NCI-H146 treated with DMSO at 0.1 percent for 48 hours (cell line): ENCODE results near the gene LSS.
"Not testable (repeated sequence)": the region's sequence is repeated elsewhere in the genome, so short reads cannot be mapped to it uniquely, and the experiment has no call there.

Experiments
- DNase-seq: peaks from one replicate; lab custom pipeline; 2025; ENCODE audit not compliant: unreplicated experiment; lab: John Stamatoyannopoulos, UW

LSS gene

DNA sequence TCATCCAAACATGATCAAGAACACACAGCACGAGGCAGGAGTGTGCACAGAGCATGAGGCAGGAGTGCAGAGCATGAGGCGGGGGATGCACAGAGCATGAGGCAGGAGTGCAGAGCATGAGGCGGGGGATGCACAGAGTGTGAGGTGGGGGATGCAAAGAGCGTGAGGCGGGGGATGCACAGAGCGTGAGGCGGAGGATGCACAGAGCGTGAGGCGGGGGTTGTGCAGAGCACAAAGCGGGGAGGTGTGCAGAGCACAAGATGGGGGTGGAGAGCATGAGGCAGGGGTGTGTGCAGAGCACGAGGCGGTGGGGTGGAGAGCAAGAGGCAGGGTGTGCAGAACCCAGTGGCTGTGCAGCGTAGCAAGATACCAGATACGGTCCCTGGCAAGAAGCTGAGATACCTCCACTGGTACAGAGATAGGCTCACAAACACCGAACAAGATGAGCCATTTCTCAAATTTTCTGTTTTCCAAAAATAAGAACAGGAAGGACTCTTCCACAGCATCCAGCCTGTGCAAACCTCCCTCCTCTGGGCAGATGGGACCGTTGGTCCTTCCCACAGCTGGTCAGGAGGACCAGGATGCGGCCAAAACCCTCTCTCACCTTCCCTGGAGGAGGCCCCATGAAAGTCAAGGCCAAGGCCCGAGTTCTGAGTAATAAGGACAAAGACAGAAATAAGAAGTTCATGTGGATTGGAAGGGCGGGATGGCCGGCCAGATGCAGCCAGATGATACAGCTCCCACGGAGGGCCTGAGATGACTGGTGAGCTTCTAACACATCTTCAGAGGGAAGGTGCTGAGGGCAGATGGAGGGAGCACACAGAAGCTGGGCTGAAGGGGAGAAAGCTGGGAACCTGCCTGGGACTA, 56.3 kb downstream of the LSS start:
- no peak for DNase-seq

DNA sequence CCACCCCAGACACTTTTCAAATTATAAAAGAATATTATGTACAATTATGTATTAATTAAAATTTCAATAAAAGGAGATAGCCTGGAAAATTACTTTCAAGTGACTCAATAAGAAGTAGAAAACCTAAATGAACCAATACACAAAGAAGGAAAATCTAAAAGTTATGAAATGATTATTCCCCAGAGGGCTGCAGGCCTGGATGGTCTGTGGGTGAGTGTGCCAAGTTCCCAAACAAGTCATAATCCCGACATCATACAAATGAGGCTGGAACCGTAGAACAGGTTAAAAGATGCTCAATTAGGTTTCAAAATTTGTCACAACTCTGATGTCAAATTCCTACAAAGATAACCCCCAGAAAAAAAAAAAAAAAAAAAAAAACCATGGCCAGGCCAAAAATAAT, 57.0 kb downstream of the LSS start:
- DNase-seq: no peak

DNA sequence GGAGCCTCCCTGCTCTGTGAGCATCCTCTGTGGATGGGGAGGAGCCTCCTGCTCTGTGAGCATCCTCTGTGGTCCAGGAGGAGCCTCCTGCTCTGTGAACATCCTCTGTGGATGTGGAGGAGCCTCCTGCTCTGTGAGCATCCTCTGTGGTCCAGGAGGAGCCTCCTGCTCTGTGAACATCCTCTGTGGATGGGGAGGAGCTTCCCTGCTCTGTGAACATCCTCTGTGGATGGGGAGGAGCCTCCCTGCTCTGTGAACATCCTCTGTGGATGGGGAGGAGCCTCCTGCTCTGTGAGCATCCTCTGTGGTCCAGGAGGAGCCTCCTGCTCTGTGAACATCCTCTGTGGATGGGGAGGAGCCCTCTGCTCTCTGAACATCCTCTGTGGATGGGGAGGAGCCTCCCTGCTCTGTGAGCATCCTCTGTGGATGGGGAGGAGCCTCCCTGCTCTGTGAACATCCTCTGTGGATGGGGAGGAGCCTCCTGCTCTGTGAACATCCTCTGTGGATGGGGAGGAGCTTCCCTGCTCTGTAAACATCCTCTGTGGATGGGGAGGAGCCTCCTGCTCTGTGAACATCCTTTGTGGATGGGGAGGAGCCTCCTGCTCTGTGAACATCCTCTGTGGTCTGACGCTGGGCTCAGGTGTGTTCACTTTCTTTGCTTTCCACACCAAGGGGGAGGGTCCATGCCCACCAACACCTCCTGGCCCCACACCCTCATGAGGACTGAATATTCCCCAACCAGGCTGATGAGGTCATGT, 58.0 kb downstream of the LSS start:
- not testable (repeated sequence) for DNase-seq

DNA sequence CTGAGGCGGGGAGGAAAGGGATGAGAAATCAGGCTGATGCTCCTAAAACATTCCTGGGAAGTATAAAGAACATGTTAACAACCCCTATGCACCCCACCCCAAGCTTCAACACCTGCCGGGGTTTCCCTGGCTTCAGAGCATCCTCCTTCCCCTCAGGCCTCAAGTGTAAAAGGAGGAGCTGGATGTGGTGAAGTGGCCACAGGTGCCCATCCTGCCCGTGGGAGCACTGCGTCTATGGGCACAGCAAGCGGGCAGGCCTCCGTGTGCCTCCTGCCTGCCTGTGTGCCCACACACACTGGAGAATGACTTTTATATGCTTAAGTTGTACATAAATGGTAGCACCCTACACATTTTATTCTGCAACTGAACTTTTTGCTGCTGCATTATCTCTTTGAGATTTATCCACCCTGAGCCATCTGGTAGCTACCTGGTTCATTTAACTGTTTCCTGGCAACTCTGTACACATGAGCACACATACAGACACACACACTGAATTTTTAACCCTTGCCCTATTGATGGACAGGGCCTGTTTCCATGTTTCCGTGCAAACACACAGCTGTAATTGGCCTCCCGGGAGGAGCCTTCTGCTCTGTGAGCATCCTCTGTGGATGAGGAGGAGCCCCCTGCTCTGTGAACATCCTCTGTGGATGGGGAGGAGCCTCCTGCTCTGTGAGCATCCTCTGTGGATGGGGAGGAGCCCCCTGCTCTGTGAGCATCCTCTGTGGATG, 59.8 kb downstream of the LSS start:
- DNase-seq: no peak

DNA sequence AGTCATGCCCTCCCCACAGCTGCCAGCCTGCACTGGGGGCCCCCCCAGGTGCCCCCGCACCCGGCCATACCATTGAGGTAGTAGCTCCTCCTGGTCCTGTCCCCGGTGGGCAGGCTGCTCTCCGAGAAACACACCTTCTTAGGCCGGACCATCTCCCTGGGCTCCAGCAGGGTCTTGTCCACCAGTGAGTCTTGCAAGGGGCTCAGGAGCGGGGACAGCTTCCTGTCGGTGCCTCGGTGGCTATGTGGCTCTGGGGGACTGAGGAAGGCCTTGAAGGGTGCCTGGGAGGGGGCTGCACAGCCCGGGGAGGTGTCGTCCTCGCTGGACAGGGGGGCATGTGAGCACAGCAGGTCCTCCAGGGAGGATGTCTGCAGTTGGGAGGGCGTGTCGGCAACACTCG, 60.3 kb downstream of the LSS start:
- no peak for DNase-seq

DNA sequence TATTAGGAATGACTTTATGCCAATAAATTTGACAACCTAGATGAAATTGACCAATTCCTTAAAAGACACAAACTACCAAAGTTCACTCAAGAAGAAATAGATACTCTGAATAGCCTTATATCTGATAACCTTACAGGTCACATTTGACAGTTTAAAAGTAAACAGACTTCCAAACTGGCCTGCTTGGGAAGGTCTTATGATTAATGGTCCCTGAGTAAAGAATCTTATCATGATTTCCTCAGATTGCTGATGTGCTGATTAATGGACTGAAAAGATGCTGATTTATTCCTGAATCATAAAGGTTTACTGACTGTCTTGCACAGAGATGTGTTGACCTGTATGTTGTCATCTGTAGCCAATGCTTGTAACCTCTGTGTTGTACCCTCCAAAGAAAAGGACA, 63.5 kb downstream of the LSS start:
- DNase-seq: no peak

DNA sequence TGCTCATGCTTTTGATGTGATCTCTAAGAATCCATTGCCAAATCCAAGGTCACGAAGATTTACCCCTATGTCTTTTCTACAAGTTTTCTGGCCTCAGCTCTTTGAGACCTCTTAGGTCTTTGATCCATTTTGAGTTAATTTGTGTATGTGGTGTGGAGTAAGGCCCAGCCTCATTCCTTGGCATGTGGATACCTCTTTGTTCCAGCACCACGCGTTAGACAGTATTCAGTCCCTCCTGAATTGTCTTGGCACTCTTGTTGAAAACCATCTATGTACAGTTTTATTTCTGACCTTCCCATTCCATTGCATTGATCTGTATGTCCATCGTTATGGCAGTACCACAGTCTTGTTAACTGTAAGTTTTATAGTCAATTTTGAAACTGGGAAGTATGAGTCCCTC, 65.2 kb downstream of the LSS start:
- DNase-seq: no peak

DNA sequence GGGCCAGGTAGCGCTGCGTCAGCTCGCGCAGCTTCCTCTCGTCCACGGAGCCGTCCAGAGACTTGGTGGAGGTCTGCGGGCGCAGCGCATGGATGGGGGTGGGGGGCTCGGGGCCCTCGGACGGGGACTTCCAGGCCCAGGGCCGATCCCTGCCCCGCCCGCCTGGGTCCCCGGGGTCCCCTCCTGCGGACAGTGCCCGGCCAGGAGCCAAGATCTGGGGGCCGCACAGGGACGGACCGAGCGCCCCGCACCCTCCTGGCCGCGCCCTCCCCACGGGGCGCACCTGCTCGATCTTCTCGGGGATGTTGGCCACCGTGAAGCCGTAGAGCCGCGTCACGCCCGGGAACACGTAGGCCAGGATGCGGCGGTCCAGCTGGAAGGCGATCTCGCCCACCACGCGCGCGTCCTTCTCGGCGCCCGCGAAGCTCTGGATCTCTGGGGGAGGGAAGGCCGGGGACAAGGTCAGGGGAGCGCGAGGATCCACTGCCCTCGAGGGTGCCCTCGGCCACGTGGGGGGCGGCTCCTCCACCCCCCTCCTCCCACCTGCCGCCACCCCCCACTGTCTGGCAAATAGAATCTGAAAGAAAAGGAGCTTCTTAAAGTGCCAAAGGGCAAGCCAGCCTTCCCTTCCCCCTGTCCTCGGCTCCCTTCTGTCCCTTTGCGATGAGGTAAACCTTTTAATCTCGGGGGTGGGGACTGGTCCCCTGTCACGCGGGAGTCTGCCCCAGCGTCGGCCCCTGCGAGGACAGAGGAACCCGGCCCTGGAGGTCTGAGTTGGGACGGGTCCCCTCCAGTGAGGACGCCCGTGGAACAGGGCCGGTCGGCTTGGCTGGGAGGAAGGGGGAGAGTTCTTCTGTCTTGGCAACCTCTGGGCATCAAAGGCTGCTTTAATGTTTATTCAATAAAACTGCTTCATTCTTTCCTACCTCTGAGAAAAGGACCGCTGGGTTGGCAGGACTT, 66.7 kb downstream of the LSS start:
- DNase-seq: no peak

DNA sequence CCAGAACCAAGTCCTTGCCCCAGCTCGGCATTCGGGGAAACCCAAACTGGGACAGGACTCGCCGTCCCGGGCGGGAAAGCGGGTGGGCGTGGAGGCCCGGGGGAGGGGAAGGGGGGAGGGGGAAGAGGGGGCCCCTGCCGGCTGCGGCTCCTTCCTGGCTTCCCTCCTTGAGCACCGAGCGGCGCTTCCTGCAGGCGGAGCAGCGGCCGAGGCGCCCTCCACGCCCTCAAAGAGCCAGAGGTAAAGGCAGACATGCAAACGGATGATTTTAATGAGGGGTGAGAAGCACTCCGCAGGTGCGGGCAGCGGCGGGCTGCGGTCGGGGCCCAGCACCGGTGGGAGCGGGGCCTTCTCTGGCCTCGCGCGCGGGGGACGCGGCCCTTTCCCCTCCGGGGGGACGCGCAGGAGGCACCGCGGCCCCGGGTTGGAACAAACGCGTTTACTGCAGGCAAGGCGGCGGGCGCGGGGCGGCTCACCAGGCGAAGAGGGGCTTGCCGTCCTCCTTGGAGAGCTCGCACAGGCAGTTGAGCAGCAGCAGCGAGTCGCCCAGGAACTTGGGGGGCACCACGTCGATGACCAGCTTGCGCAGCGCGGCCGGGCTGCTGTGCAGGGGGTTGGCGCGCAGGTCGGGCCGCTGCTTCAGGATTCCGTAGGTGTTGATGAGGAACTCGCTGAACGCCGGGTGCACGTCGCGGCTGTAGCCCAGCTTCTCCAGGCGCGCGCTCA, 67.5 kb downstream of the LSS start:
- no peak for DNase-seq

DNA sequence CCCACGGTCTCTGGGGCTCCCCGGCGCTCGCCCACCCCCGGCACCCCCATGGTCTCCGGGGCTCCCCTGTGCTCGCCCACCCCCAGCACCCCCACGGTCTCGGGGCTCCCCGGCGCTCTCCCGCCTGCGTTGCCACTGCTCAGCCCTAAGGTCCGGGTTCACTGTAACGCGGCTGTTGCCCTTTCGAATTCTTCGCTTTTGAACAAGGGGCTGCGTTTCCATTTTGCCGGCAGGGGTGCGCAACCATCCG, 68.0 kb downstream of the LSS start:
- DNase-seq: no peak

DNA sequence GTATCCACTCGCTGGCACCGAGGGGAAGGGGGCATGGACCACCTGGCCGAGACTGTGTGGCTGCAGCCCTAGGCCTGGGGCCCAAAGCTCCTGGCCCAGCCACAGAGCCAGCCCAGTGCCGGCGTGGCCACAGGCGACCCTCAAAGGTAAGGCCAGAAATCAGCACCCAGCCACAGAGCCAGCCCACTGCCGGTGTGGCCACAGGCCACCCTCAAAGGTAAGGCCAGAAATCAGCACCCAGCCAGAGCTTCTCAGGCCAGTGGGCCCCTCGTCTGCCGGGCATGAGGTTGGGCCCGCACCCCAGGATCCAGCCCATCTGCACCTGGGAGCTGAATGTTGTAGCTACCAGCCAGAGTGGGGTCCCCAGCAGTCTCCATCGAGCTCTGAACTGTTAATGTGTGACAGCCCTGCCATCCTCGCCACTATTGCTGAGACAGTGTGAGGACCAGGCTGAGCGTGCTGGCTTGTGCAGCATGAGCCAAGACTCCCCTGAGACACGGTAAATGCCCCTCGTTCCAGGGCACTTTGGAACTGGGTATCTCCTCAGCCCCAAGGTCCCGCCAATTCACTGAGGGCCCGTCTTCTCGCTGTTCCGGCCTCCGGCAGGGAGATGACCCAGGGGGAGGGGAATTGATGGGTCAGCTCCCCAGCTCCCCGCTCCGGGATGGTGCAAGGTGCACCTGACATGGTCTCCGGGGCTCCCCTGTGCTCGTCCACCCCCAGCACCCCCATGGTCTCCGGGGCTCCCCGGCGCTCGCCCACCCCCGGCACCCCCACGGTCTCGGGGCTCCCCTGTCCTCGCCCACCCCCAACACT, 68.5 kb downstream of the LSS start:
- DNase-seq: no peak

DNA sequence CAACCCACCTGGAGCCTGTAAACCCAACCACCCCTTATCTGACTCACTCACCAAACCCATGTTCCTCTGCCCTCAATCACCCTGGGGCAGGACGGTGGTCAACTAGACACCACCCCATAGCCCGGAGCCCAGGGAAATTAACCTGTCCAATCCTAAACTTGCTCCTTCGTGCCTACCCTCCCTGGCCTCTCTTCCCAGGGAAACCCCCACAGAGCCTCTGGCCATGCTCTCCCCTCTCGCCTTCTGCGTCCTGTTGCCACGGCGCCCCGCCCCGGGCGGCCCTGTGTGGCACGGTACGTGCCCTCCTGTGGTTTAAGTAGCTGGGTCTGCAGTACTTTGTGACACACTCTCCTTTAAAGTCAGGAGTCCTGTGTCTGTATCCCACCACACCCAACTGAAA, 69.2 kb downstream of the LSS start:
- no peak for DNase-seq

DNA sequence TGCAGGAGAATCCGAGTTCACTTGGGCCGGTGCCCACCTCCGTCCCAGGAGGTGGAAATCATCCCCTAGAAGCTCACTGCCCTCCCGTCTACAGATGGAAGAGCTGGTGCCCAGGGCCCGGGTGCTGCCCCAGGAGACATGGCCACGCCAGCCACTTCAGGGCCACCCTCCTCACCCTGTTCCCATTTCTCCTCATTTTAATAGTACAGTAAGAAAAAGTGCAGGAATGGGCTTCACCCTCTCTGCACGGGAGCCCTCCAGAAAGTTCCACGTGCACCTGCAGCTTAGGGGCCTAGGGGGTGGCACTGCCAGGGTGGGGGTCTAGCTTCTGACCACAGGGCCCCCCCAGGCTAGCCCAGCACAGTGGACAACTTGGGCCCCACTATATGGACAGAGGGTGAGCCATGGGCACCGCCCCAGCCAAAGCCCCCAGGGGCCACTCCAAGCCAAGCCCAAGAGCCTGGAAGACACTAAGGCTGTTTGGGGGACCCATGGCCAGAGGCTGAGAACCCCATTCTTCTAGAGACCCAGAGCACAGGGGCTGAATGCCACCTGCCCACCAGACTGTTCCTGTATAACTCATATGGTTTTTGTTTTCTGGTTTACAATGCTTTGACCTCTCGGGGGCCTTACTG, 69.8 kb downstream of the LSS start:
- DNase-seq: no peak

DNA sequence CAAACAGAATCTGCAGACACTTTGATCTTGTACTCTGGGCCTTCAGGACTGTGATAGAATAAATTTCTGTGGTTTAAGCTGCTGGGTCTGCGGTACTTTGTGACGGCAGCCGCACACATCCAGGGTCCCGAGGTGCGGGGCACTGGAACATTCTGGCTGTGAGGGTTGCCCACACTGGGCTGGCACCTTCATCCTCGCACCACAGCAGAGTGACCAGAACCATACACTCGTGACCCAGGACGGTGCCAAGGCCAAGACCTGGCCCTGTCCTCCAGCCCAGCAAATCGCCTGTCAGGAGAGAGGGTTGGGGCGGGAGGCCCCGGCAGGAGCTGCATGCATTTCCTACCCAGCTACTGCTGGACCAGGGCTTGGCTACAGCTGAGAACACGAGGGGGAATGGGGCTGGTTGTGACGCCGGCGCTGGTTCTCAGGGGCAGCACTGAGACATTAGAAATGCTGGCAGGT, 70.6 kb downstream of the LSS start:
- DNase-seq: no peak

DNA sequence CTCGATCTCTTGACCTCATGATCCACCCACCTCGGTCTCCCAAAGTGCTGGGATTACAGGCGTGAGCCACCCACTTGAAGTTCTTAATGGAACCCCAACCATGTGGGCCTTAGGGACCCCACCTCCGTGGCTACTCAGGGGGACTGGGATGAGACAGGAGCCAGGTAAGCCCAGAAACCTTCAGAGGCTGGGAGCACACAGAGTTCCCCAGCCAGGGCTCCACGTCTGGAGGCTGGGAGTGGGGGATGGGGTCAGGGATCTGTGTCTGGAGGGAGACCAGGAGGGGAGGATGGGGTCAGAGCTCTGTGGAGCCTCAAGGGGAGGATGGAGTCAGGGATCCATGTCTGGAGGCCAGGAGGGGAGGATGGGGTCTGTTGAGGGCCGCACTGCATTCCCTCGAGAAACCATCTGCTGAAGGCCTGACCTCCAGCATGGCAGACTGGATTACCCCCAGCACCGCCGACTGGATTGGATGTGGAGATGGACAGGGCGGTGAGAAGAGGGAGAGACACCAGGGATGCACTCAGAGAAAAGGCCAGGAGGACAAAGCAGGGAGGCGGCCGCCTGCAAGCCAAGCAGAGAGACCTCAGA, 71.1 kb downstream of the LSS start:
- DNase-seq: no peak

DNA sequence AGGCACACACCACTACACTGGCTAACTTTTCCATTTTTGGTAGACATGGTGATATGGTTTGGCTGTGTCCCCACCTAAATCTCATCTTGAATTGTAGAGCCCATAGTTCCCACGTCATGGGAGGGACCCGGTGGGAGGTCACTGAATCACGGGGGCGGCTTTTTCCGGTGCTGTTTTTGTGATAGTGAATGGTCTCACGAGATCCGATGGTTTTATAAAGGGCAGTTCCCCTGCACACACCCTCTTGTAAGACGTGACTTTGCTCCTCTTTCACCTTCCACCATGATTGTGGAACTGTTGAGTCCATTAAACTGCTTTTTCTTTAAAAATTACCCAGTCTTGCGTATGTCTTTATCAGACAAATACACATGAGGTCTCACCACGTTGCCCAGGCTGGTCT, 71.9 kb downstream of the LSS start:
- no peak for DNase-seq

DNA sequence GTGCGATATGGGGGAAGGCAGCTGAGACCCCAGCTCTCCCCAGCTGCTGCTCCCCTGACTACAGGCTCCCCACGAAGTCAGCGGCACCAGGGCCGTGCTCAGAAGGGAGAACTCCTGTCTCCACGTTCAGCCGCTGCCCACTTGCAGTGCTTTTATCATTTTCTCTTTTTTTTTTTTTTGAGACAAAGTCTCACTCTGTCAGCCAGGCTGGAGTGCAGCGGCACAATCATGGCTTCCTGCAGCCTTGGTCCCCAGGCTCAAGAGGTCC, 72.3 kb downstream of the LSS start:
- no peak for DNase-seq

DNA sequence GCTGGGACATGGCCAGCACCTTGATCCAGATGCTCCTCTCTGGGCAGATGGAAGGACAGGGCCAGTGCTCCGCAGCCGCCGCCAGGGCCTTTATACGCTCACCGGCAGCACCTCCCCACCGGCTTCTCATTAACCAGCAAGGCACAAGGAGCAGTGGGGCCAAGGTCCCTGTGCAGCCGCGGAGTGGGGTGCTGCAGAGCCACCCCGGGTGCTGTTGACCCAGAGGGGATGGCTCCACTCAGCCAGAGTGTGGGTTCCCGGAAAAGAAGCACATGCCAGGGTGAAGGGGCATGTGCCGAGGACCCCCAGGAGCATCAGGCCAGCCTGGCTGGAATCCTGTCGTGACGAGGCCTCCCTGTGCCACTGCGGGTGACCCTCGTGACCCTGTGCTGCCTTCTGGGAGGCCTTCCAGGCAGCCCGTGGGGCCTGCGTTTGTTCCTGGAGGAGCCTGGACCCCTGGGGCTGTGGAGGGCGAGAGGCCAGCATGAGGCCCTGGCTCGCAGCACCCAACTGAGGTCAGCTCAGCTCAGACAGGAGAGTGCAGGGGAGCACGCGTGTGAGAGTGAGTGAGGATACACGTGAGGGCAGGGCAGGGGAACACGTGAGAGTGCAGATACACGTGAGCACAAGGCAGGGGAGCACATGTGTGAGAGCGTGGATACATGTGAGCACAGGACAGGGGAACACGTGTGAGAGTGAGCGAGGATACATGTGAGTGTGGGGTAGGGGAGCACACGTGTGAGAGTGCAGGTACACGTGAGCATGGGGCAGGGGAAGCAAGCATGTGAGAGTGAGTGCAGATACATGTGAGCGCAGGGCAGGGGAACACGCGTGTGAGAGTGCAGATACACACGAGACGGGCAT, 72.8 kb downstream of the LSS start, which contains the start of gene FTCD:
Gene FTCD, minus strand, starts transcription at position 66 of the 864 bp plus-strand sequence. Its CDS starts 56 bp downstream, at position 10.
- no peak for DNase-seq
